Parathyroid adenoma (tissue), 2 donors: ENCODE data around the gene TLR9.

Source experiments
- H2AFZ ChIP-seq: fragments of 300-600 bp; sonication (generic); one replicate; pipeline ENCODE4 v1.7.0; 2017; ENCODE audit warnings: antibody characterized with exemption, mild to moderate bottlenecking
- H3K27ac ChIP-seq: fragments of 300-600 bp; sonication (generic); one replicate; pipeline ENCODE4 v1.7.0; 2017
- H3K27me3 ChIP-seq: fragments of 300-600 bp; sonication (generic); one replicate; pipeline ENCODE4 v1.7.0; 2017; ENCODE audit warnings: low read length; ENCODE audit not compliant: control insufficient read depth, insufficient read depth
- H3K36me3 ChIP-seq: fragments of 300-600 bp; sonication (generic); one replicate; pipeline ENCODE4 v1.7.0; 2017; ENCODE audit warnings: low read length; ENCODE audit not compliant: control insufficient read depth, insufficient read depth
- H3K4me1 ChIP-seq: fragments of 300-600 bp; sonication (generic); one replicate; pipeline ENCODE4 v1.7.0; 2017; ENCODE audit warnings: control low read depth
- H3K4me2 ChIP-seq: fragments of 300-600 bp; sonication (generic); one replicate; pipeline ENCODE4 v1.7.0; 2017; ENCODE audit warnings: low read length
- H3K4me3 ChIP-seq: fragments of 300-600 bp; sonication (generic); one replicate; pipeline ENCODE4 v1.7.0; 2017; ENCODE audit warnings: low read depth, low read length
- H3K79me2 ChIP-seq: fragments of 300-600 bp; sonication (generic); one replicate; pipeline ENCODE4 v1.7.0; 2017; ENCODE audit warnings: control low read depth
- H3K9ac ChIP-seq: fragments of 300-600 bp; sonication (generic); one replicate; pipeline ENCODE4 v1.7.0; 2017; ENCODE audit warnings: mild to moderate bottlenecking
- H3K9me3 ChIP-seq: fragments of 300-600 bp; sonication (generic); one replicate; pipeline ENCODE4 v1.7.0; 2017; ENCODE audit warnings: low read length; ENCODE audit not compliant: control insufficient read depth
- TF ChIP-seq, protein P1 (sequence below): fragments of 300-600 bp; sonication (generic); IDR thresholded peaks from one replicate; pipeline ENCODE4 v1.7.0; 2017; ENCODE audit warnings: antibody characterized with exemption, mild to moderate bottlenecking
- donor health status: primary hyperparathyroidism.

The TLR9 gene

DNA sequence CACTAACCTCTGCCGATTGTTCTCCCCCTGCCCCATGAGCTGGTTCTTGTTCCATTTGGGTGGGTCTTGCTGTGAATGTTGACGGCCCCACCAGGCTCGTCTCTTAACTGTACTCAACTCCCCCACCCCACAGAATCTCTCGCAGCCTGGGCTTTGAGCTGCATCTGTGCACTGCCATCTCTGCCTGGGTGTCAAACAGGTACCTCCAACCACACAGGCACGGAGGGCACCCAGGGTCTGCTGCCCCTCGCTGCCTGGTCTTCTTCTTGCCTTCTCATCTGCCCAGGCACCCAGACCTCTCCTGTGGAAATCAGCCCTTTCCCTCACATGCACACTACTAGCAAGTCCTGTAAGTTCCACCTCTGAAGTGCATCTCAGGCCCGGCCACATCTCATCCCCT is 10.1 kb downstream of the TLR9 start:
- Histone ChIP-seq H3K4me1 (peaks cover 5% of the 10 kb centered on the region), H3K9ac (no peak overlapping the region), H3K27ac (no peak overlapping the region), H3K36me3 (no peaks in the 10 kb centered on the region), H2AFZ (no peak overlapping the region), H3K4me2 (no peak overlapping the region), H3K79me2 (no peaks in the 10 kb centered on the region), H3K4me3 (no peak overlapping the region), H3K27me3 (no peaks in the 10 kb centered on the region), H3K9me3 (no peaks in the 10 kb centered on the region)
- TF ChIP-seq, protein P1, sequence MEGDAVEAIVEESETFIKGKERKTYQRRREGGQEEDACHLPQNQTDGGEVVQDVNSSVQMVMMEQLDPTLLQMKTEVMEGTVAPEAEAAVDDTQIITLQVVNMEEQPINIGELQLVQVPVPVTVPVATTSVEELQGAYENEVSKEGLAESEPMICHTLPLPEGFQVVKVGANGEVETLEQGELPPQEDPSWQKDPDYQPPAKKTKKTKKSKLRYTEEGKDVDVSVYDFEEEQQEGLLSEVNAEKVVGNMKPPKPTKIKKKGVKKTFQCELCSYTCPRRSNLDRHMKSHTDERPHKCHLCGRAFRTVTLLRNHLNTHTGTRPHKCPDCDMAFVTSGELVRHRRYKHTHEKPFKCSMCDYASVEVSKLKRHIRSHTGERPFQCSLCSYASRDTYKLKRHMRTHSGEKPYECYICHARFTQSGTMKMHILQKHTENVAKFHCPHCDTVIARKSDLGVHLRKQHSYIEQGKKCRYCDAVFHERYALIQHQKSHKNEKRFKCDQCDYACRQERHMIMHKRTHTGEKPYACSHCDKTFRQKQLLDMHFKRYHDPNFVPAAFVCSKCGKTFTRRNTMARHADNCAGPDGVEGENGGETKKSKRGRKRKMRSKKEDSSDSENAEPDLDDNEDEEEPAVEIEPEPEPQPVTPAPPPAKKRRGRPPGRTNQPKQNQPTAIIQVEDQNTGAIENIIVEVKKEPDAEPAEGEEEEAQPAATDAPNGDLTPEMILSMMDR, result no peak

- TF ChIP-seq, protein P1, result no peak
- Histone ChIP-seq H3K9ac (no peak overlapping the region), H3K9me3 (no peaks in the 10 kb centered on the region), H2AFZ (no peak overlapping the region), H3K27me3 (no peaks in the 10 kb centered on the region), H3K4me1 (peaks cover 5% of the 10 kb centered on the region), H3K4me2 (no peak overlapping the region), H3K27ac (no peak overlapping the region), H3K79me2 (no peaks in the 10 kb centered on the region), H3K4me3 (no peak overlapping the region), H3K36me3 (no peaks in the 10 kb centered on the region)
Observed at GRCh38 chr3:52213901-52214300, 11.5 kb downstream of the TLR9 start.

DNA sequence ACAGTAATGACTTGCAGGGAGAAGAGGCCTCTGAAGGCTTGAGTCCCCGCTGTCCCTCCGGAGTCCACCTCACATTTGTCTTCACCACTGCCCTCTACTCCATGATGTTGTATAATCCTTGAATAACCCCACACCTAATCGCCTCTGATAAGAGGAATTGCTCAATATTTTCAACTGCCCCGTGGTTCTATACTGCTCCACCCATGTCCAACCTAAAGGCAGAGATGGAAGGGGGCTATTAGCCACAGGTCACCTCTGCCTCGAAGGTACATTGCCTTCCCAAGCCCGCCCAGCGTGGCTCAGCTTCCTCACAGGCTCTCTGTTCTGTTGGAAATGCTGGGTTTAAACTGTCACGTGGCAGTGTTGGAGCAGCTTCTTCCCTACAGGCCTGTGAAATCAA is 12.4 kb downstream of the TLR9 start:
- Histone ChIP-seq H2AFZ (no peak overlapping the region), H3K36me3 (no peaks in the 10 kb centered on the region), H3K27ac (no peak overlapping the region), H3K9me3 (no peaks in the 10 kb centered on the region), H3K4me2 (no peak overlapping the region), H3K4me1 (peaks cover 5% of the 10 kb centered on the region), H3K4me3 (no peak overlapping the region), H3K9ac (no peak overlapping the region), H3K79me2 (no peaks in the 10 kb centered on the region), H3K27me3 (no peaks in the 10 kb centered on the region)
- TF ChIP-seq, protein P1, result no peak

- no peak overlapping the region for H3K27ac ChIP-seq
- H3K36me3 ChIP-seq, result no peaks in the 10 kb centered on the region
- H3K4me3 ChIP-seq, result no peak overlapping the region
- no peak overlapping the region for H3K4me2 ChIP-seq
- no peaks in the 10 kb centered on the region for H3K27me3 ChIP-seq
- TF ChIP-seq, protein P1, result no peak
- H2AFZ ChIP-seq, result no peak overlapping the region
- no peaks in the 10 kb centered on the region for H3K9me3 ChIP-seq
- no peaks in the 10 kb centered on the region for H3K79me2 ChIP-seq
- no peaks in the 10 kb centered on the region for H3K4me1 ChIP-seq
- no peak overlapping the region for H3K9ac ChIP-seq
Observed at GRCh38 chr3:52211268-52211891, 14.1 kb downstream of the TLR9 start.

- H3K4me3 ChIP-seq, result no peak overlapping the region
- H2AFZ ChIP-seq, result no peak overlapping the region
- H3K9me3 ChIP-seq, result no peaks in the 10 kb centered on the region
- no peaks in the 10 kb centered on the region for H3K4me1 ChIP-seq
- no peak overlapping the region for H3K4me2 ChIP-seq
- no peak overlapping the region for H3K9ac ChIP-seq
- H3K36me3 ChIP-seq, result no peaks in the 10 kb centered on the region
- TF ChIP-seq, protein P1, result no peak
- no peak overlapping the region for H3K27ac ChIP-seq
- H3K79me2 ChIP-seq, result no peaks in the 10 kb centered on the region
- H3K27me3 ChIP-seq, result no peaks in the 10 kb centered on the region
Observed at GRCh38 chr3:52210550-52211046, 14.8 kb downstream of the TLR9 start.
